HepG2 (cell line): ENCODE data around the gene USP43. TPM values are rescaled to one million over a fixed set of nuclear protein-coding genes. Genes with fewer than 3 reads are reported as not detected.

Experiments
- ATAC-seq: fragments of 200-7000 bp; cut with Tn5 transposase; 3 replicates; pipeline ENCODE4 v1.9.1; 2020; ENCODE audit warnings: mild to moderate bottlenecking, moderate library complexity
- BruUV-seq: library from RNA; stranded (reverse); fragments of 400-500 nt; replicated peaks from 2 replicates; lab custom pipeline; 2021; lab: Mats Ljungman, UMichigan
- CTCF ChIA-PET: fragments of 300-600 bp; formaldehyde crosslinking; extraction: SDS; loops from one replicate; lab custom pipeline; 2021; ENCODE audit warnings: low total read pairs, inconsistent platforms, low intra/inter-chr PET ratio; lab: Yijun Ruan, JAX
- POLR2A ChIA-PET: fragments of 350-600 bp; sonication (Branson Sonifier 250); formaldehyde crosslinking; loops from one replicate; lab custom pipeline; 2020; ENCODE audit warnings: antibody characterized with exemption, inconsistent platforms; lab: Yijun Ruan, JAX
- DNase-seq: peaks from one replicate; pipeline ENCODE4 v3.0.0-alpha.2; 2015; ENCODE audit warnings: low spot score
- FAIRE-seq: peaks from 3 replicates; lab custom pipeline; 2011; peaks lifted over from hg19 to GRCh38; lab: Jason Lieb, UNC
- H2AFZ ChIP-seq: one replicate; pipeline ENCODE4 v1.6.1; 2011; ENCODE audit warnings: low read length, inconsistent platforms
- H3K27ac ChIP-seq: fragments of 300-600 bp; 3 replicates; pipeline ENCODE4 v1.8.0; 2011; ENCODE audit warnings: mixed run types, mild to moderate bottlenecking, mixed read lengths, low read length, inconsistent platforms; ENCODE audit not compliant: insufficient read depth; ENCODE audit errors: extremely low read length
- H3K27me3 ChIP-seq, 2 experiments: fragments of 200-600 bp in 1 of 2; 2 replicates in 1 of 2; 3 replicates in 1 of 2; pipeline versions ENCODE4 v1.6.0 to v1.8.0; 2011; ENCODE audit warnings: low read length in 2 of 2, mild to moderate bottlenecking in 2 of 2, moderate library complexity in 2 of 2, inconsistent platforms in 1 of 2; ENCODE audit not compliant: insufficient read depth in 2 of 2, control insufficient read depth in 1 of 2
- H3K36me3 ChIP-seq, 2 experiments: fragments of 200-600 bp in 1 of 2; replicated peaks in 1 of 2; 2 replicates in 1 of 2; 3 replicates in 1 of 2; pipeline versions ENCODE4 v1.5.1 to v1.8.0; 2011; ENCODE audit warnings: low read length in 2 of 2, inconsistent platforms in 1 of 2; ENCODE audit not compliant: insufficient read depth in 2 of 2, control insufficient read depth in 1 of 2
- H3K4me1 ChIP-seq: 2 replicates; pipeline ENCODE4 v1.5.1; 2012; ENCODE audit warnings: low read length, inconsistent platforms; ENCODE audit not compliant: insufficient read depth
- H3K4me2 ChIP-seq: 2 replicates; pipeline ENCODE4 v1.6.0; 2011; ENCODE audit warnings: low read depth, low read length, inconsistent platforms
- H3K4me3 ChIP-seq, 3 experiments: fragments of 200-600 bp in 1 of 3; sonication (generic), shearing (Covaris generic) in 1 of 3; replicated peaks in 1 of 3; 2 replicates each; pipeline ENCODE4 v1.5.1; 2011 to 2016; ENCODE audit warnings: low read length in 3 of 3, inconsistent platforms in 2 of 3, low read depth in 2 of 3, mild to moderate bottlenecking in 2 of 3, control low read depth in 1 of 3, mixed read lengths in 1 of 3; ENCODE audit not compliant: insufficient read depth in 1 of 3
- H3K79me2 ChIP-seq: one replicate; pipeline ENCODE4 v1.6.1; 2011; ENCODE audit warnings: low read length, inconsistent platforms; ENCODE audit not compliant: insufficient read depth
- H3K9ac ChIP-seq: 2 replicates; pipeline ENCODE4 v1.6.0; 2011; ENCODE audit warnings: mild to moderate bottlenecking, low read depth, low read length, inconsistent platforms; ENCODE audit not compliant: insufficient read depth
- H3K9me3 ChIP-seq: 2 replicates; pipeline ENCODE4 v1.5.1; 2012; ENCODE audit warnings: mild to moderate bottlenecking, low read length
- H4K20me1 ChIP-seq: 2 replicates; pipeline ENCODE4 v1.6.0; 2011; ENCODE audit warnings: inconsistent platforms, mild to moderate bottlenecking, low read length, moderate library complexity; ENCODE audit not compliant: insufficient read depth
- HCFC1 ChIP-seq: fragments of 150-350 bp; IDR thresholded peaks from 2 replicates; pipeline ENCODE4 v1.6.1; 2014; ENCODE audit warnings: low read depth, low read length
- HNF4A ChIP-seq: sonication (generic); formaldehyde crosslinking; IDR thresholded peaks from 2 replicates; pipeline ENCODE4 v1.4.0; 2020; ENCODE audit warnings: missing genetic modification reagents
- SP2 ChIP-seq: sonication (generic); formaldehyde crosslinking; IDR thresholded peaks from 2 replicates; pipeline ENCODE4 v1.5.1; 2020; ENCODE audit warnings: mild to moderate bottlenecking, missing genetic modification reagents
- ZNF3 ChIP-seq: IDR thresholded peaks from 2 replicates; pipeline ENCODE4 v1.7.0; 2017; ENCODE audit warnings: inconsistent platforms
- ZNF629 ChIP-seq: sonication (generic); formaldehyde crosslinking; conservative IDR thresholded peaks from 2 replicates; pipeline ENCODE4 v1.5.0; 2020; ENCODE audit warnings: missing genetic modification reagents
- ZNF720 ChIP-seq: sonication (generic); formaldehyde crosslinking; IDR thresholded peaks from 2 replicates; pipeline ENCODE4 v1.4.0; 2020; ENCODE audit warnings: missing genetic modification reagents
- WGBS: methylation state at CpG from one replicate; pipeline ENCODE4 v1.1.6; 2017; ENCODE audit warnings: low lambda C conversion rate; 5-methylcytosine and 5-hydroxymethylcytosine counted together
- in situ Hi-C: cut with HindIII; loops from 2 replicates; pipeline ENCODE4 v1.10.0; 2017; ENCODE audit warnings: low pct_unique_long_range_greater_than_20kb; ENCODE audit not compliant: extremely low pct_ligation_motif_present
- intact Hi-C: fragments of 100-400 bp; cut with micrococcal nuclease; formaldehyde crosslinking; loops from one replicate; pipeline ENCODE4 v1.10.0; 2022; ENCODE audit not compliant: unreplicated experiment
- polyA plus RNA-seq, 8 experiments: library from polyadenylated mRNA; depleted of rRNA in 3 of 8; stranded (reverse) in 7 of 8; unstranded in 1 of 8; fragments of >200 nt; fragmentation: Illumina TruSeq in 4 of 8; extraction: Trizol in 4 of 8; gene quantifications; 2 replicates each; pipeline versions ENCODE4 v1.2.1 to v1.2.3, GENCODE V29; 2011 to 2016; ENCODE audit warnings: low read depth in 4 of 8, missing spikeins in 1 of 8, mixed read lengths in 1 of 8; ENCODE audit not compliant: insufficient read depth in 1 of 8
- total RNA-seq, 5 experiments: library from RNA; depleted of rRNA; stranded (reverse); fragments of >200 nt; fragmentation: Illumina TruSeq; extraction: Trizol; gene quantifications; 2 replicates each; pipeline ENCODE4 v1.2.3, GENCODE V29; 2016; ENCODE audit warnings: low read depth in 1 of 5
- TF ChIP-seq, protein P1 (sequence below): sonication (generic); formaldehyde crosslinking; IDR thresholded peaks from 2 replicates; pipeline ENCODE4 v1.5.1; 2020; ENCODE audit warnings: mild to moderate bottlenecking, missing genetic modification reagents, borderline replicate concordance
- TF ChIP-seq, protein P2 (sequence below): sonication (generic); formaldehyde crosslinking; IDR thresholded peaks from 2 replicates; pipeline ENCODE4 v1.4.0; 2020; ENCODE audit warnings: missing genetic modification reagents, low read depth, mild to moderate bottlenecking, borderline replicate concordance
- TF ChIP-seq, protein P3 (sequence below): sonication (generic); formaldehyde crosslinking; IDR thresholded peaks from 2 replicates; pipeline ENCODE4 v1.8.1; 2022; ENCODE audit warnings: low read depth, mild to moderate bottlenecking, missing genetic modification reagents
- TF ChIP-seq, protein P4 (sequence below): sonication (generic); formaldehyde crosslinking; IDR thresholded peaks from 2 replicates; pipeline ENCODE4 v1.4.0; 2020; ENCODE audit warnings: mild to moderate bottlenecking, missing genetic modification reagents, borderline replicate concordance

The USP43 gene
- total and polyA plus RNA-seq, 2 of the 13 experiments (the other 11 are each of a cell fraction or from before 2014, with no cell fraction given), result 1.6 to 2.2 TPM

DNA sequence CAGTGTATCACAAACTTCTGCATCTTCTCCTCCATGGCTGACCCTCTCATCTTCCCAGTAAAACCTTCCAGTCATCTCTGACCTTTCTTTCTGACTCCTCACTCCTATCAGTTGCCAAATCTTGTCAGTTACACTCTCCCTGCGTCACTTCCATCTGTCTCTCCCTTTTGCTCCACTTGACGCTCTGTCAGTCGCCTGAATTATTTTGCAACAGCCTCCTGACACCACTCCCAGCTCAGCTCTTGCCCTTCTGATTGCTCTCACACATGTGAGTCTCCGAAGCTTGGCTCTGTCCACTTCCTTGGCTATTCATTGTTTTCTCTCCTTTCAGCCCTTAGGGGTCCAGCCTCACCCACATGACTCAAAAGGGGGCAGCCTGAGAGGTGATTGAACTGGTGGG, 118.3 kb downstream of the USP43 start (continued):
- TF ChIP-seq, protein P1, sequence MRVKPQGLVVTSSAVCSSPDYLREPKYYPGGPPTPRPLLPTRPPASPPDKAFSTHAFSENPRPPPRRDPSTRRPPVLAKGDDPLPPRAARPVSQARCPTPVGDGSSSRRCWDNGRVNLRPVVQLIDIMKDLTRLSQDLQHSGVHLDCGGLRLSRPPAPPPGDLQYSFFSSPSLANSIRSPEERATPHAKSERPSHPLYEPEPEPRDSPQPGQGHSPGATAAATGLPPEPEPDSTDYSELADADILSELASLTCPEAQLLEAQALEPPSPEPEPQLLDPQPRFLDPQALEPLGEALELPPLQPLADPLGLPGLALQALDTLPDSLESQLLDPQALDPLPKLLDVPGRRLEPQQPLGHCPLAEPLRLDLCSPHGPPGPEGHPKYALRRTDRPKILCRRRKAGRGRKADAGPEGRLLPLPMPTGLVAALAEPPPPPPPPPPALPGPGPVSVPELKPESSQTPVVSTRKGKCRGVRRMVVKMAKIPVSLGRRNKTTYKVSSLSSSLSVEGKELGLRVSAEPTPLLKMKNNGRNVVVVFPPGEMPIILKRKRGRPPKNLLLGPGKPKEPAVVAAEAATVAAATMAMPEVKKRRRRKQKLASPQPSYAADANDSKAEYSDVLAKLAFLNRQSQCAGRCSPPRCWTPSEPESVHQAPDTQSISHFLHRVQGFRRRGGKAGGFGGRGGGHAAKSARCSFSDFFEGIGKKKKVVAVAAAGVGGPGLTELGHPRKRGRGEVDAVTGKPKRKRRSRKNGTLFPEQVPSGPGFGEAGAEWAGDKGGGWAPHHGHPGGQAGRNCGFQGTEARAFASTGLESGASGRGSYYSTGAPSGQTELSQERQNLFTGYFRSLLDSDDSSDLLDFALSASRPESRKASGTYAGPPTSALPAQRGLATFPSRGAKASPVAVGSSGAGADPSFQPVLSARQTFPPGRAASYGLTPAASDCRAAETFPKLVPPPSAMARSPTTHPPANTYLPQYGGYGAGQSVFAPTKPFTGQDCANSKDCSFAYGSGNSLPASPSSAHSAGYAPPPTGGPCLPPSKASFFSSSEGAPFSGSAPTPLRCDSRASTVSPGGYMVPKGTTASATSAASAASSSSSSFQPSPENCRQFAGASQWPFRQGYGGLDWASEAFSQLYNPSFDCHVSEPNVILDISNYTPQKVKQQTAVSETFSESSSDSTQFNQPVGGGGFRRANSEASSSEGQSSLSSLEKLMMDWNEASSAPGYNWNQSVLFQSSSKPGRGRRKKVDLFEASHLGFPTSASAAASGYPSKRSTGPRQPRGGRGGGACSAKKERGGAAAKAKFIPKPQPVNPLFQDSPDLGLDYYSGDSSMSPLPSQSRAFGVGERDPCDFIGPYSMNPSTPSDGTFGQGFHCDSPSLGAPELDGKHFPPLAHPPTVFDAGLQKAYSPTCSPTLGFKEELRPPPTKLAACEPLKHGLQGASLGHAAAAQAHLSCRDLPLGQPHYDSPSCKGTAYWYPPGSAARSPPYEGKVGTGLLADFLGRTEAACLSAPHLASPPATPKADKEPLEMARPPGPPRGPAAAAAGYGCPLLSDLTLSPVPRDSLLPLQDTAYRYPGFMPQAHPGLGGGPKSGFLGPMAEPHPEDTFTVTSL (CRISPR knock-in tag), result no peak
- TF ChIP-seq SP2 (no peak), ZNF720 (CRISPR knock-in tag) (no peak), ZNF629 (no peak), ZNF3 (CRISPR knock-in tag) (no peak), HNF4A (CRISPR knock-in tag) (no peak)
- TF ChIP-seq, protein P2, sequence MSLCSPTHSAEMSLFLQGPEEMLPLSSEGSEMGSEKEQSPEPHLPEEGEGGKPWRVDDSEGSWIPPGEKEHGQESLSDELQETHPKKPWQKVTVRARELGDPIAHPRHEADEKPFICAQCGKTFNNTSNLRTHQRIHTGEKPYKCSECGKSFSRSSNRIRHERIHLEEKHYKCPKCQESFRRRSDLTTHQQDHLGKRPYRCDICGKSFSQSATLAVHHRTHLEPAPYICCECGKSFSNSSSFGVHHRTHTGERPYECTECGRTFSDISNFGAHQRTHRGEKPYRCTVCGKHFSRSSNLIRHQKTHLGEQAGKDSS, result no peak

DNA sequence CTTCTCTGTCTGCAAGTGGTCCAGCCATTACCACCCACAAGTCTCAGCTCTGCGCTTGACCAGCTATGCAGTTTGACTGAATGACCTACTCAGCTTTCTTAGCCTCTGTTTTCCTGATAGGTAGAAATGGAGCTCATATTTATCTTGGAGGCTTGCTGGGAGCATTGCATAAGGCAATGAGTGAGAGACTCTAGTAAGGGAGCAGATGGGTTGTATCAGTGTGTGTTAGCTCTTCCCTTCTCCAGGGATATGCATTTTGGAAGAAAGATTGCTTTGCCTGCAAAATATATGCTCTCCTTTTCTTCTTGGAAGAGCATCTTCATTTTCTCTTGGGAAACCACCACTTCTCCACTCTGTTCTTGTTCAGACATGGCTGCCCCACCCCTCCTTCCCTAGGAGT, 120.0 kb downstream of the USP43 start:
- Histone ChIP-seq H3K27me3 (0 out of 5 replicates have a peak, but pooled peaks cover 0 to 2% of the 10 kb centered on the region in 2 experiments), H3K9ac (no peak overlapping the region), H3K27ac (no peak overlapping the region), H3K36me3 (no peaks in the 10 kb centered on the region), H4K20me1 (no peaks in the 10 kb centered on the region), H3K4me2 (no peak overlapping the region), H3K4me3 (no peak overlapping the region), H3K4me1 (0 out of 2 replicates have a peak, but pooled peaks cover 5% of the 10 kb centered on the region), H3K9me3 (no peaks in the 10 kb centered on the region), H3K79me2 (no peaks in the 10 kb centered on the region), H2AFZ (no peak overlapping the region)
- in situ Hi-C loops (no loop called here), intact Hi-C loops (no loop called here)
- ChIA-PET CTCF (no interaction called here), POLR2A (no interaction called here)
- ATAC-seq (no peak), FAIRE-seq (no peak), DNase-seq (no peak)
- no TSS peak for BruUV-seq
- 11% methylated on average over 1 of the region's 1 CpG for WGBS
- TF ChIP-seq HCFC1, result no peak
- TF ChIP-seq, protein P3, sequence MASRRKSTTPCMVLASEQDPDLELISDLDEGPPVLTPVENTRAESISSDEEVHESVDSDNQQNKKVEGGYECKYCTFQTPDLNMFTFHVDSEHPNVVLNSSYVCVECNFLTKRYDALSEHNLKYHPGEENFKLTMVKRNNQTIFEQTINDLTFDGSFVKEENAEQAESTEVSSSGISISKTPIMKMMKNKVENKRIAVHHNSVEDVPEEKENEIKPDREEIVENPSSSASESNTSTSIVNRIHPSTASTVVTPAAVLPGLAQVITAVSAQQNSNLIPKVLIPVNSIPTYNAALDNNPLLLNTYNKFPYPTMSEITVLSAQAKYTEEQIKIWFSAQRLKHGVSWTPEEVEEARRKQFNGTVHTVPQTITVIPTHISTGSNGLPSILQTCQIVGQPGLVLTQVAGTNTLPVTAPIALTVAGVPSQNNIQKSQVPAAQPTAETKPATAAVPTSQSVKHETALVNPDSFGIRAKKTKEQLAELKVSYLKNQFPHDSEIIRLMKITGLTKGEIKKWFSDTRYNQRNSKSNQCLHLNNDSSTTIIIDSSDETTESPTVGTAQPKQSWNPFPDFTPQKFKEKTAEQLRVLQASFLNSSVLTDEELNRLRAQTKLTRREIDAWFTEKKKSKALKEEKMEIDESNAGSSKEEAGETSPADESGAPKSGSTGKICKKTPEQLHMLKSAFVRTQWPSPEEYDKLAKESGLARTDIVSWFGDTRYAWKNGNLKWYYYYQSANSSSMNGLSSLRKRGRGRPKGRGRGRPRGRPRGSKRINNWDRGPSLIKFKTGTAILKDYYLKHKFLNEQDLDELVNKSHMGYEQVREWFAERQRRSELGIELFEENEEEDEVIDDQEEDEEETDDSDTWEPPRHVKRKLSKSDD (CRISPR knock-in tag), result no peak
- TF ChIP-seq, protein P4, sequence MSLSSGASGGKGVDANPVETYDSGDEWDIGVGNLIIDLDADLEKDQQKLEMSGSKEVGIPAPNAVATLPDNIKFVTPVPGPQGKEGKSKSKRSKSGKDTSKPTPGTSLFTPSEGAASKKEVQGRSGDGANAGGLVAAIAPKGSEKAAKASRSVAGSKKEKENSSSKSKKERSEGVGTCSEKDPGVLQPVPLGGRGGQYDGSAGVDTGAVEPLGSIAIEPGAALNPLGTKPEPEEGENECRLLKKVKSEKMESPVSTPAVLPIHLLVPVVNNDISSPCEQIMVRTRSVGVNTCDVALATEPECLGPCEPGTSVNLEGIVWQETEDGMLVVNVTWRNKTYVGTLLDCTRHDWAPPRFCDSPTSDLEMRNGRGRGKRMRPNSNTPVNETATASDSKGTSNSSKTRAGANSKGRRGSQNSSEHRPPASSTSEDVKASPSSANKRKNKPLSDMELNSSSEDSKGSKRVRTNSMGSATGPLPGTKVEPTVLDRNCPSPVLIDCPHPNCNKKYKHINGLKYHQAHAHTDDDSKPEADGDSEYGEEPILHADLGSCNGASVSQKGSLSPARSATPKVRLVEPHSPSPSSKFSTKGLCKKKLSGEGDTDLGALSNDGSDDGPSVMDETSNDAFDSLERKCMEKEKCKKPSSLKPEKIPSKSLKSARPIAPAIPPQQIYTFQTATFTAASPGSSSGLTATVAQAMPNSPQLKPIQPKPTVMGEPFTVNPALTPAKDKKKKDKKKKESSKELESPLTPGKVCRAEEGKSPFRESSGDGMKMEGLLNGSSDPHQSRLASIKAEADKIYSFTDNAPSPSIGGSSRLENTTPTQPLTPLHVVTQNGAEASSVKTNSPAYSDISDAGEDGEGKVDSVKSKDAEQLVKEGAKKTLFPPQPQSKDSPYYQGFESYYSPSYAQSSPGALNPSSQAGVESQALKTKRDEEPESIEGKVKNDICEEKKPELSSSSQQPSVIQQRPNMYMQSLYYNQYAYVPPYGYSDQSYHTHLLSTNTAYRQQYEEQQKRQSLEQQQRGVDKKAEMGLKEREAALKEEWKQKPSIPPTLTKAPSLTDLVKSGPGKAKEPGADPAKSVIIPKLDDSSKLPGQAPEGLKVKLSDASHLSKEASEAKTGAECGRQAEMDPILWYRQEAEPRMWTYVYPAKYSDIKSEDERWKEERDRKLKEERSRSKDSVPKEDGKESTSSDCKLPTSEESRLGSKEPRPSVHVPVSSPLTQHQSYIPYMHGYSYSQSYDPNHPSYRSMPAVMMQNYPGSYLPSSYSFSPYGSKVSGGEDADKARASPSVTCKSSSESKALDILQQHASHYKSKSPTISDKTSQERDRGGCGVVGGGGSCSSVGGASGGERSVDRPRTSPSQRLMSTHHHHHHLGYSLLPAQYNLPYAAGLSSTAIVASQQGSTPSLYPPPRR, result no peak
